Measurements from ENCODE around the gene PCCA. TPM values are rescaled to one million over a fixed set of nuclear protein-coding genes. Genes with fewer than 3 reads are reported as not detected.

The PCCA gene
- total RNA-seq, 4 donors from 2014 or later: 33.8 to 40.3 (median 39.0) TPM

DNA sequence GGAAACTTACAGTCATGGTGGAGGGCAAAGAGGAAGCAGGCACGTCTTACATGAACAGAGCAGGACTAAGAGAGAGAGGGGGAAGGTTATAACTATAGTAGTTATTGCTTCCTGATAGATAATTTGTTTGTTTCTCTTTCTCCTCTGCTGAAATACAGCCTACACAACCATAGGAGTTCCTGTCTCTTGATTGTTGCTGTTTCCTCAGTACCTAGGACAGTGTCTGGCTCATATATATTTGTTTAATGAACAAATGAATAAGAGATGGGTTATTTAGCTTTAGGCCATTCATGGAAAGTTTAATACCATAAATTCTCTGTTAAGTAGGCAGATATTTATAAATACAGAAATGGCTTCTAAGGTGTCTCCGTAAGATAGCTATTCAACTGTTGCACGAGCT is 95.2 kb downstream of the PCCA start:
- Histone ChIP-seq H3K27me3 (no peaks in the 10 kb centered on the region), H3K4me1 (no peaks in the 10 kb centered on the region), H3K9me3 (no peaks in the 10 kb centered on the region), H3K27ac (replicated peaks in 1 of 4) (no peak overlapping the region), H3K4me3 (no peak overlapping the region), H3K36me3 (no peaks in the 10 kb centered on the region)
- no peak for TF ChIP-seq POLR2A (IDR thresholded peaks at IDR 0.05; ENCODE audit: low read depth)
- TF ChIP-seq POLR2AphosphoS5 (IDR thresholded peaks at IDR 0.05): no peak
- no peak for TF ChIP-seq EP300 (IDR thresholded peaks at IDR 0.05)
- TF ChIP-seq, protein P1, sequence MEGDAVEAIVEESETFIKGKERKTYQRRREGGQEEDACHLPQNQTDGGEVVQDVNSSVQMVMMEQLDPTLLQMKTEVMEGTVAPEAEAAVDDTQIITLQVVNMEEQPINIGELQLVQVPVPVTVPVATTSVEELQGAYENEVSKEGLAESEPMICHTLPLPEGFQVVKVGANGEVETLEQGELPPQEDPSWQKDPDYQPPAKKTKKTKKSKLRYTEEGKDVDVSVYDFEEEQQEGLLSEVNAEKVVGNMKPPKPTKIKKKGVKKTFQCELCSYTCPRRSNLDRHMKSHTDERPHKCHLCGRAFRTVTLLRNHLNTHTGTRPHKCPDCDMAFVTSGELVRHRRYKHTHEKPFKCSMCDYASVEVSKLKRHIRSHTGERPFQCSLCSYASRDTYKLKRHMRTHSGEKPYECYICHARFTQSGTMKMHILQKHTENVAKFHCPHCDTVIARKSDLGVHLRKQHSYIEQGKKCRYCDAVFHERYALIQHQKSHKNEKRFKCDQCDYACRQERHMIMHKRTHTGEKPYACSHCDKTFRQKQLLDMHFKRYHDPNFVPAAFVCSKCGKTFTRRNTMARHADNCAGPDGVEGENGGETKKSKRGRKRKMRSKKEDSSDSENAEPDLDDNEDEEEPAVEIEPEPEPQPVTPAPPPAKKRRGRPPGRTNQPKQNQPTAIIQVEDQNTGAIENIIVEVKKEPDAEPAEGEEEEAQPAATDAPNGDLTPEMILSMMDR (IDR thresholded peaks at IDR 0.05): no peak
- no peak for DNase-seq (ENCODE audit: extremely low spot score)
- intact Hi-C loops (cut with DNase I): no loop called here
- WGBS: 62% methylated on average over 3 of the region's 3 CpGs

DNA sequence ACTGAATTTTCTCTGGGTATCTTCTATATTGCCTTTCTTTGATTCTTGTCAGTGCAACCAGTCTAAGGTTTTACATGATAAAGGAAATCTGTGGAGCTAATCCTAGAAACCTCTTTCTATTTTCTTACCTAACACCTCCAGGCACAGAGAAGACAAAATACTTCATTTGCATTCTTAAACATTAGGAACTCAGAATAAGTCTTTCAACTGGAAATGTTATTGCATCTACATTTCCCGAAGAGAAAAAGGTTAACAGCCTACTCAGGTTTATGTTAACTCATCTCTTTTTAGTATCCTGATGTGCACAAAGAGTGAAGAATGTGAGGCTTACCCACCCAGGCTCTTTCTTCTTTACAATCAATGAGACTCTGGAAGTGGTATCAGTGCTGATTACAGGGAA is 106.7 kb downstream of the PCCA start:
- no peak for DNase-seq (ENCODE audit: extremely low spot score)
- no peak for TF ChIP-seq POLR2A (IDR thresholded peaks at IDR 0.05; ENCODE audit: low read depth)
- TF ChIP-seq EP300 (IDR thresholded peaks at IDR 0.05): no peak
- no peak for TF ChIP-seq POLR2AphosphoS5 (IDR thresholded peaks at IDR 0.05)
- TF ChIP-seq, protein P1 (IDR thresholded peaks at IDR 0.05): no peak
- Histone ChIP-seq H3K9me3 (no peaks in the 10 kb centered on the region), H3K4me3 (no peak overlapping the region), H3K27ac (replicated peaks in 1 of 4) (no peak overlapping the region), H3K27me3 (no peaks in the 10 kb centered on the region), H3K36me3 (no peaks in the 10 kb centered on the region), H3K4me1 (no peaks in the 10 kb centered on the region)
- WGBS: 54% methylated on average over 1 of the region's 1 CpG
- intact Hi-C loops (cut with DNase I): no loop called here

DNA sequence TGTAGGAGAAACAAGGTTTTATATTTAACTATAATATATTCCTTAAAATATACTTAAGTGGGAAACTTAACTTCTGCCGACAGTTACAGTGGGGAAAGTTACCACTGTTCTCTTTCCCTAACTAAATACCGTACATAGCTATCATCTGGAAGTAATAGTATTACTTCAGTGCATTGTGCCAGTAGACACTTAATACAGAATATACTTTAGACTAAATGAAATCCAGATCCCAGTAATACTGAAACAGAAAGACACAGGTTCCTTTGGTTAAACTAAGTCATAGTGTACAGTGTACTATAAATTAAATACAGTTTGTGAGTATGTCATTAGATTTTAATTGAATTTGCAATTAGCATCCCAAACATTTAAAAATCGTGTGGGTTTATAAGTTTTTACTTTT is 107.5 kb downstream of the PCCA start:
- intact Hi-C loops (cut with DNase I): no loop called here
- H3K4me1 ChIP-seq: no peaks in the 10 kb centered on the region
- WGBS: 76% methylated on average over 3 of the region's 3 CpGs
- no peak for DNase-seq (ENCODE audit: extremely low spot score)
- H3K27ac ChIP-seq (replicated peaks in 1 of 4): no peak overlapping the region
- no peaks in the 10 kb centered on the region for H3K27me3 ChIP-seq
- no peaks in the 10 kb centered on the region for H3K9me3 ChIP-seq
- TF ChIP-seq, protein P1 (IDR thresholded peaks at IDR 0.05): no peak
- no peak for TF ChIP-seq POLR2AphosphoS5 (IDR thresholded peaks at IDR 0.05)
- no peak for TF ChIP-seq POLR2A (IDR thresholded peaks at IDR 0.05; ENCODE audit: low read depth)
- no peak for TF ChIP-seq EP300 (IDR thresholded peaks at IDR 0.05)
- no peaks in the 10 kb centered on the region for H3K36me3 ChIP-seq
- no peak overlapping the region for H3K4me3 ChIP-seq

DNA sequence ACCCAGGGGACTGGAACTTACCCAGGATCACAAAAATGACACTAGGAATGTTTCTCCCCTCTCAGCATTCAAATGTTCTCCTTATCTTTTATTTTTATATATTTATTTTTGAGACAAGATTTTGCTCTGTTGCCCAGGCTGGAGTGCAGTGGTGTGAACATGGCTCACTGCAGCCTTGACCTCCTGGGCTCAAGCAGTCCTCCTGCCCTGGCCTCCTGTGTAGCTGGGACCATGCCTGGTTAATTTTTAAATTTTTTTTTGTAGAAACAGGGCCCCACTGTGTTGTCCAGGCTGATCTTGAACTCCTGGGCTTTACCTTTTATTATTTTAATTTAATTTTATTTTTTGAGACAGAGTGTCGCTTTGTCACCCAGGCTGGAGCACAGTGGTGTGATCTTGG is 108.2 kb downstream of the PCCA start:
- intact Hi-C loops (cut with DNase I): no loop called here
- H3K9me3 ChIP-seq: no peaks in the 10 kb centered on the region
- WGBS: 100% methylated on average over 1 of the region's 1 CpG
- no peaks in the 10 kb centered on the region for H3K27me3 ChIP-seq
- TF ChIP-seq POLR2A (IDR thresholded peaks at IDR 0.05; ENCODE audit: low read depth): no peak
- no peak for TF ChIP-seq POLR2AphosphoS5 (IDR thresholded peaks at IDR 0.05)
- TF ChIP-seq, protein P1 (IDR thresholded peaks at IDR 0.05): no peak
- no peak for TF ChIP-seq EP300 (IDR thresholded peaks at IDR 0.05)
- H3K36me3 ChIP-seq: no peaks in the 10 kb centered on the region
- no peak overlapping the region for H3K27ac ChIP-seq (replicated peaks in 1 of 4)
- no peak for DNase-seq (ENCODE audit: extremely low spot score)
- no peaks in the 10 kb centered on the region for H3K4me1 ChIP-seq
- no peak overlapping the region for H3K4me3 ChIP-seq

DNA sequence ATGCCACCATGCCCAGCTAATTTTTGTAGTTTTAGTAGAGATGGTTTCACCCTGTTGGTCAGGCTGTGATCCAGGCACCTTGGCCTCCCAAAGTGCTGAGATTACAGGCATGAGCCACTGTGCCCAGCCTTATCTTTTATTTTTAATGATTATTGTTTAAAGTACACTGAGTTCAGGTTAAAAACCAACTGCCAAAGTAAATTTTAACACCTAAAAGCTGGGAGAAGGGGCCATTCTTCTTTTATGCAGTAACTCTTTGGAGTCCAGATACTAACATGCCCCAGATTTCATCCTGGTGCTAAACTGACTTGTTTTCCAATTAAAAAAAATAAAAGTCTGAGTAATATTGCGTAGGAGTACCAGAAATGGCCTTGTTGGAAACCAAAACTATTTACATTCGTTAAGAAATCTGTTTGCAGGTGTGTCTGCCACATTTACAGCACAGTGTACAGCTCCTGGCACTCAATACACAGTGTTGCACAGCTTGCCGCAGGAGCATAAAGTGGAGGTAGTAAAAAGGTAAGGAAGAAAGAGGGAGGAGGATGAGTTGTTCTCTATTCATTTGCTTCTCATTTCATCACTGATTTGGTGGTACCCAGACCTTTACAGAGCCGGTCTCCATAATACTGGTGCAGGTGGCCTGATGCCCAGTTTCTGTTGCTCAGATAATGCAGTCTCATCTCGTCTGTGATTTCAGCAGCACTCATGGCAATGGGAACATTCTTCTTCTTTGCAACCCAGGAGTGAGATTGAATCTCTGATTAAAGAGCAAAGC is 108.9 kb downstream of the PCCA start:
- Histone ChIP-seq H3K4me1 (no peaks in the 10 kb centered on the region), H3K27ac (replicated peaks in 1 of 4) (no peak overlapping the region), H3K9me3 (no peaks in the 10 kb centered on the region), H3K36me3 (no peaks in the 10 kb centered on the region), H3K27me3 (no peaks in the 10 kb centered on the region), H3K4me3 (no peak overlapping the region)
- TF ChIP-seq EP300 (IDR thresholded peaks at IDR 0.05): no peak
- intact Hi-C loops (cut with DNase I): no loop called here
- 82% methylated on average over 5 of the region's 5 CpGs for WGBS
- DNase-seq (ENCODE audit: extremely low spot score): no peak

Data from esophagus muscularis mucosa (tissue), 4 donors.